H1 (cell line): ENCODE measurements around the gene RITA1. TPM values are rescaled to one million over a fixed set of nuclear protein-coding genes. Genes with fewer than 3 reads are reported as not detected.
A peak's percentile ranks its signal among the peaks of the same experiment; 100 is the strongest.

ENCODE experiments used
- CTCF ChIA-PET: fragments of 300-600 bp; sonication (Branson Sonifier 250); formaldehyde crosslinking; loops from one replicate; lab custom pipeline; 2021; ENCODE audit not compliant: partially characterized antibody; lab: Charles Lee
- POLR2A ChIA-PET: fragments of 300-600 bp; sonication (Branson Sonifier 250); formaldehyde crosslinking; loops from one replicate; lab custom pipeline; 2021; ENCODE audit warnings: inconsistent platforms; ENCODE audit not compliant: partially characterized antibody; lab: Charles Lee
- DNase-seq, 2 experiments: peaks; one replicate each; pipeline versions ENCODE4 v3.0.0 to v3.0.0-alpha.2; 2010 to 2022; ENCODE audit warnings: low spot score in 2 of 2, low read depth in 1 of 2, mixed read lengths in 1 of 2
- FAIRE-seq: peaks from 2 replicates; lab custom pipeline; 2011; peaks lifted over from hg19 to GRCh38; lab: Jason Lieb, UNC
- H2AFZ ChIP-seq: 2 replicates; pipeline ENCODE4 v1.8.1; 2012; ENCODE audit warnings: low read length, inconsistent platforms
- H2AK5ac ChIP-seq: 2 replicates; pipeline ENCODE4 v1.6.1; 2013; ENCODE audit warnings: low read depth, low read length
- H2BK120ac ChIP-seq: replicated peaks from 2 replicates; pipeline ENCODE3; 2013; ENCODE audit warnings: low read depth, low read length, inconsistent platforms
- H2BK12ac ChIP-seq: 2 replicates; pipeline ENCODE4 v1.6.1; 2013; ENCODE audit warnings: low read depth, low read length
- H2BK15ac ChIP-seq: 2 replicates; pipeline ENCODE4 v1.6.1; 2013; ENCODE audit warnings: low read length
- H2BK20ac ChIP-seq: 2 replicates; pipeline ENCODE4 v1.6.1; 2013; ENCODE audit warnings: low read length
- H2BK5ac ChIP-seq: 2 replicates; pipeline ENCODE4 v1.6.1; 2013; ENCODE audit warnings: low read depth, low read length
- H3K14ac ChIP-seq: 2 replicates; pipeline ENCODE4 v1.6.1; 2013; ENCODE audit warnings: inconsistent platforms; ENCODE audit not compliant: insufficient read length
- H3K18ac ChIP-seq: 2 replicates; pipeline ENCODE4 v1.6.1; 2013; ENCODE audit warnings: low read length; ENCODE audit errors: extremely low read depth
- H3K23ac ChIP-seq: 2 replicates; pipeline ENCODE4 v1.6.1; 2013; ENCODE audit warnings: inconsistent platforms; ENCODE audit not compliant: insufficient read length
- H3K23me2 ChIP-seq: 2 replicates; pipeline ENCODE4 v1.6.1; 2013; ENCODE audit warnings: low read depth, low read length
- H3K27ac ChIP-seq: 2 replicates; pipeline ENCODE4 v1.6.1; 2011; ENCODE audit warnings: low read depth, low read length, inconsistent platforms
- H3K27me3 ChIP-seq, 4 experiments: replicated peaks in 1 of 4; 1 replicate in 1 of 4; 2 replicates in 3 of 4; pipeline versions ENCODE4 v1.6.1 to v1.8.1; 2011 to 2013; ENCODE audit warnings: low read length in 3 of 4, mild to moderate bottlenecking in 3 of 4, inconsistent platforms in 2 of 4, mixed read lengths in 2 of 4, moderate library complexity in 1 of 4; ENCODE audit not compliant: control insufficient read depth in 3 of 4, insufficient read depth in 3 of 4; ENCODE audit errors: extremely low read depth in 1 of 4
- H3K36me3 ChIP-seq, 4 experiments: 2 replicates each; pipeline versions ENCODE4 v1.6.1 to v1.8.1; 2011 to 2013; ENCODE audit warnings: mild to moderate bottlenecking in 4 of 4, low read length in 3 of 4, moderate library complexity in 2 of 4, control low read depth in 1 of 4, inconsistent platforms in 1 of 4; ENCODE audit not compliant: insufficient read depth in 4 of 4, control insufficient read depth in 2 of 4
- H3K4ac ChIP-seq: replicated peaks from 2 replicates; pipeline ENCODE3; 2013; ENCODE audit warnings: low read length, low read depth, mixed read lengths, inconsistent platforms; ENCODE audit not compliant: insufficient read length
- H3K4me1 ChIP-seq, 4 experiments: replicated peaks in 1 of 4; 1 replicate in 1 of 4; 2 replicates in 3 of 4; pipeline versions ENCODE4 v1.6.1 to v1.8.1; 2011 to 2013; ENCODE audit warnings: low read length in 3 of 4, inconsistent platforms in 2 of 4, mixed read lengths in 1 of 4; ENCODE audit not compliant: insufficient read depth in 4 of 4, control insufficient read depth in 3 of 4
- H3K4me2 ChIP-seq, 2 experiments: 2 replicates each; pipeline versions ENCODE4 v1.6.1 to v1.8.1; 2011 to 2013; ENCODE audit warnings: low read depth in 2 of 2, low read length in 2 of 2, control low read depth in 1 of 2, inconsistent platforms in 1 of 2, mild to moderate bottlenecking in 1 of 2; ENCODE audit not compliant: insufficient read depth in 1 of 2
- H3K4me3 ChIP-seq, 4 experiments: fragments of 200-600, 300-600 bp in 1 of 4; sonication (generic), shearing (Covaris generic), sonication (Bioruptor Twin) in 1 of 4; 2 replicates each; pipeline versions ENCODE4 v1.5.1 to v1.8.1; 2011 to 2016; ENCODE audit warnings: low read length in 4 of 4, low read depth in 3 of 4, control low read depth in 2 of 4, inconsistent platforms in 2 of 4, mild to moderate bottlenecking in 2 of 4, mixed read lengths in 1 of 4, moderate library complexity in 1 of 4; ENCODE audit not compliant: insufficient read depth in 2 of 4; ENCODE audit errors: extremely low read depth in 1 of 4
- H3K56ac ChIP-seq: replicated peaks from 2 replicates; pipeline ENCODE3; 2013; ENCODE audit warnings: low read depth, mild to moderate bottlenecking, mixed read lengths, low read length, inconsistent platforms; ENCODE audit not compliant: insufficient read length
- H3K79me1 ChIP-seq: 2 replicates; pipeline ENCODE4 v1.6.1; 2013; ENCODE audit warnings: low read depth, low read length, control low read depth
- H3K79me2 ChIP-seq, 2 experiments: 2 replicates each; pipeline versions ENCODE4 v1.6.1 to v1.8.1; 2012 to 2013; ENCODE audit warnings: low read length in 2 of 2, mild to moderate bottlenecking in 2 of 2, inconsistent platforms in 1 of 2; ENCODE audit not compliant: insufficient read depth in 2 of 2, control insufficient read depth in 1 of 2
- H3K9ac ChIP-seq, 4 experiments: replicated peaks in 1 of 4; 1 replicate in 1 of 4; 2 replicates in 3 of 4; pipeline versions ENCODE4 v1.6.1 to v1.8.1; 2011 to 2013; ENCODE audit warnings: low read depth in 3 of 4, low read length in 3 of 4, control low read depth in 2 of 4, mild to moderate bottlenecking in 2 of 4, moderate library complexity in 2 of 4, inconsistent platforms in 1 of 4; ENCODE audit errors: extremely low read depth in 1 of 4
- H3K9me3 ChIP-seq, 2 experiments: 2 replicates each; pipeline versions ENCODE4 v1.6.1 to v1.8.1; 2012 to 2013; ENCODE audit warnings: mild to moderate bottlenecking in 2 of 2, moderate library complexity in 2 of 2, control low read depth in 1 of 2, inconsistent platforms in 1 of 2, low read depth in 1 of 2, low read length in 1 of 2, mixed read lengths in 1 of 2; ENCODE audit not compliant: insufficient read depth in 2 of 2
- H4K20me1 ChIP-seq, 2 experiments: replicated peaks in 1 of 2; 2 replicates each; pipeline versions ENCODE3 to v1.8.1; 2011 to 2013; ENCODE audit warnings: inconsistent platforms in 2 of 2, low read length in 2 of 2, mild to moderate bottlenecking in 1 of 2; ENCODE audit not compliant: insufficient read depth in 2 of 2, control insufficient read depth in 1 of 2
- H4K5ac ChIP-seq: 2 replicates; pipeline ENCODE4 v1.6.1; 2013; ENCODE audit warnings: low read length, low read depth, mixed read lengths, inconsistent platforms; ENCODE audit not compliant: insufficient read length
- H4K8ac ChIP-seq: 2 replicates; pipeline ENCODE4 v1.8.0; 2013; ENCODE audit warnings: mild to moderate bottlenecking, moderate library complexity, low read length, inconsistent platforms; ENCODE audit not compliant: insufficient read depth; ENCODE audit errors: extremely low read depth
- H4K91ac ChIP-seq: replicated peaks from 2 replicates; pipeline ENCODE3; 2013; ENCODE audit warnings: low read length, mixed read lengths, inconsistent platforms; ENCODE audit not compliant: insufficient read length
- ASH2L ChIP-seq: fragments of 200-600, 300-600 bp; sonication (generic); IDR thresholded peaks from one replicate; pipeline ENCODE4 v1.7.1; 2017; ENCODE audit warnings: low read length
- CBX5 ChIP-seq: fragments of 300-800, 300-1000 bp; sonication (generic); IDR thresholded peaks from 2 replicates; pipeline ENCODE4 v1.7.1; 2016; ENCODE audit warnings: antibody characterized with exemption, low read length, low read depth
- CBX8 ChIP-seq: fragments of 300-800, 300-1000 bp; sonication (generic); IDR thresholded peaks from 2 replicates; pipeline ENCODE4 v1.7.1; 2016; ENCODE audit warnings: low read depth, low read length, borderline replicate concordance
- CHD2 ChIP-seq: IDR thresholded peaks from 2 replicates; pipeline ENCODE4 v1.6.1; 2012; ENCODE audit warnings: low read length, improper control_type of control experiment
- GTF2F1 ChIP-seq: IDR thresholded peaks from 2 replicates; pipeline ENCODE4 v1.6.1; 2012; ENCODE audit warnings: low read depth, low read length, improper control_type of control experiment, borderline replicate concordance
- KDM1A ChIP-seq: fragments of 200-600, 300-600 bp; sonication (generic); IDR thresholded peaks from 2 replicates; pipeline ENCODE4 v1.7.1; 2016; ENCODE audit warnings: mild to moderate bottlenecking, low read length, borderline replicate concordance
- SP4 ChIP-seq: IDR thresholded peaks from 2 replicates; pipeline ENCODE4 v1.6.1; 2012; ENCODE audit warnings: low read length, inconsistent platforms
- SUZ12 ChIP-seq: fragments of 200-600 bp; sonication (generic); IDR thresholded peaks from 2 replicates; pipeline ENCODE4 v1.6.1; 2012; ENCODE audit warnings: mild to moderate bottlenecking, inconsistent platforms, low read length, moderate library complexity, mixed read lengths
- USF2 ChIP-seq: IDR thresholded peaks from 2 replicates; pipeline ENCODE4 v1.6.1; 2011; ENCODE audit warnings: low read length, improper control_type of control experiment
- YY1 ChIP-seq: IDR thresholded peaks from 2 replicates; pipeline ENCODE4 v1.6.1; 2011; ENCODE audit warnings: low read depth, mild to moderate bottlenecking, low read length
- WGBS, 2 experiments: shearing (Covaris generic) in 1 of 2; methylation state at CpG; one replicate each; pipeline versions ENCODE4 v1.1.6 to v1.1.7; 2013 to 2015; ENCODE audit warnings: low lambda C conversion rate in 2 of 2, mixed read lengths in 2 of 2, inconsistent platforms in 1 of 2, low coverage in 1 of 2, missing lambda C conversion rate in 1 of 2; ENCODE audit not compliant: insufficient replicate concordance in 2 of 2, insufficient coverage in 1 of 2, insufficient read length in 1 of 2; ENCODE audit errors: extremely low coverage in 1 of 2, missing lambda C conversion rate in 1 of 2; 5-methylcytosine and 5-hydroxymethylcytosine counted together
- polyA plus RNA-seq, 7 experiments: library from polyadenylated mRNA; depleted of rRNA in 3 of 7; stranded (reverse) in 5 of 7; unstranded in 2 of 7; fragments of >200 nt in 5 of 7; fragments of 200-250 nt in 2 of 7; gene quantifications; 1 replicate in 5 of 7; 2 replicates in 1 of 7; 4 replicates in 1 of 7; pipeline versions ENCODE4 v1.2.1 to v1.2.3, GENCODE V29; 2011 to 2013; ENCODE audit warnings: missing spikeins in 2 of 7, mixed read lengths in 2 of 7
- total RNA-seq: library from RNA; stranded (reverse); fragmentation: NEBNext Ultra II Directional; extraction: Animal tissue kit (Norgen Biotek cat#: 25700); gene quantifications from 2 replicates; pipeline ENCODE4 v1.2.1, GENCODE V29; 2021

RITA1 gene
- total and polyA plus RNA-seq, 2 of the 8 experiments (the other 6 are each of a cell fraction or from before 2014, with no cell fraction given) = 24.1 to 25.8 TPM

- 0 out of 2 replicates have a peak overlapping the region, but pooled peaks have one; percentile 43 for H4K8ac ChIP-seq
- no peak overlapping the region for H2BK15ac ChIP-seq
- CTCF ChIA-PET = interaction anchor here (0.9 to 2.4 kb wide), 5 partner anchors 9 to 241 kb away, joined by 3 to 12 read pairs (median 3); no protein-coding TSS in a partner anchor
- no peak overlapping the region for H2AK5ac ChIP-seq
- no peak overlapping the region for H3K14ac ChIP-seq
- H4K5ac ChIP-seq = no peak overlapping the region
- H2BK12ac ChIP-seq = no peak overlapping the region
- 50% methylated on average over 26 of the region's 26 CpGs; no CpG with 5 or more reads in 1 of the 2 experiments for WGBS, 2 experiments
- H3K4me3 ChIP-seq = peak overlapping the region; percentile 75 to 90 (median 80)
- H3K4ac ChIP-seq = no peak overlapping the region
- H3K27ac ChIP-seq = no peak overlapping the region
- H4K20me1 ChIP-seq = peaks cover 2 to 13% of the 10 kb centered on the region in 2 experiments
- no peak overlapping the region for H2BK20ac ChIP-seq
- TF ChIP-seq ASH2L (no peak), KDM1A (no peak), USF2 (no peak), GTF2F1 (no peak), SUZ12 (no peak), CHD2 (no peak), YY1 (no peak), CBX5 (no peak), SP4 (no peak), CBX8 (no peak)
- TF ChIP-seq, all 59 proteins: peak for 0
- Histone ChIP-seq H2BK5ac (no peak overlapping the region), H3K27me3 (no peaks in the 10 kb centered on the region), H3K9me3 (no peaks in the 10 kb centered on the region), H3K23ac (no peak overlapping the region), H3K79me2 (peaks cover 9 to 46% of the 10 kb centered on the region in 2 experiments; a peak in 3 of 4 replicates), H3K9ac (no peak overlapping the region; a peak in 1 of 7 replicates), H3K18ac (no peak overlapping the region), H3K23me2 (peaks cover 7% of the 10 kb centered on the region; the same call in 1 of the 2 replicates), H3K56ac (no peak overlapping the region), H3K79me1 (peaks cover 13% of the 10 kb centered on the region), H3K4me1 (peaks cover 0 to 6% (median 3%) of the 10 kb centered on the region in 4 experiments; a peak in 4 of 7 replicates), H4K91ac (no peak overlapping the region), H2AFZ (no peak overlapping the region), H3K4me2 (peak overlapping the region; percentile 63 to 72), H2BK120ac (no peak overlapping the region), H3K36me3 (peaks cover 3 to 20% (median 12%) of the 10 kb centered on the region in 4 experiments; a peak in 7 of 8 replicates)
- DNase-seq (no peak), FAIRE-seq (no peak)
- POLR2A ChIA-PET = interaction anchor here (0.7 to 5.1 kb wide), 9 partner anchors 10 to 145 kb away, joined by 3 to 30 read pairs (median 4); partner anchors contain the start of gene TPCN1
Measured at GRCh38 chr12:113184098-113184899, 1.2 kb upstream of the RITA1 start.
